HEK293 (cell line): ENCODE data around the gene DHPS.

Experiments used
- EGR2 ChIP-seq: fragments of 450-650 bp; formaldehyde crosslinking; IDR thresholded peaks from 2 replicates; pipeline ENCODE4 v1.5.1; 2016; ENCODE audit warnings: low read depth, missing biosample characterization, missing genetic modification characterization
- IKZF3 ChIP-seq: fragments of 450-650 bp; IDR thresholded peaks from 2 replicates; pipeline ENCODE4 v1.5.0; 2018; ENCODE audit warnings: missing biosample characterization, mild to moderate bottlenecking, missing genetic modification characterization, moderate library complexity
- SALL2 ChIP-seq: fragments of 450-650 bp; formaldehyde crosslinking; IDR thresholded peaks from 2 replicates; pipeline ENCODE4 v1.5.0; 2017; ENCODE audit warnings: missing biosample characterization, mild to moderate bottlenecking, missing genetic modification characterization, borderline replicate concordance
- ZBTB1 ChIP-seq: fragments of 450-650 bp; formaldehyde crosslinking; IDR thresholded peaks from 2 replicates; pipeline ENCODE4 v1.5.1; 2016; ENCODE audit warnings: missing biosample characterization, missing genetic modification characterization
- ZBTB48 ChIP-seq: fragments of 450-650 bp; formaldehyde crosslinking; IDR thresholded peaks from 2 replicates; pipeline ENCODE4 v1.5.1; 2016; ENCODE audit warnings: missing biosample characterization, missing genetic modification characterization
- ZNF174 ChIP-seq: fragments of 450-650 bp; formaldehyde crosslinking; IDR thresholded peaks from 2 replicates; pipeline ENCODE4 v1.5.0; 2017; ENCODE audit warnings: missing biosample characterization, mild to moderate bottlenecking, missing genetic modification characterization
- ZNF19 ChIP-seq: fragments of 450-650 bp; formaldehyde crosslinking; IDR thresholded peaks from 2 replicates; pipeline ENCODE4; 2016; ENCODE audit warnings: missing biosample characterization, missing genetic modification characterization, low read depth
- ZNF2 ChIP-seq: fragments of 450-650 bp; formaldehyde crosslinking; IDR thresholded peaks from 2 replicates; pipeline ENCODE4 v1.5.1; 2016; ENCODE audit warnings: missing biosample characterization, missing genetic modification characterization
- ZNF223 ChIP-seq: fragments of 450-650 bp; formaldehyde crosslinking; IDR thresholded peaks from 2 replicates; pipeline ENCODE4 v1.5.1; 2016; ENCODE audit warnings: missing biosample characterization, missing genetic modification characterization
- ZNF391 ChIP-seq: fragments of 450-650 bp; formaldehyde crosslinking; IDR thresholded peaks from 2 replicates; pipeline ENCODE4 v1.5.1; 2016; ENCODE audit warnings: low read depth, missing biosample characterization, missing genetic modification characterization, borderline replicate concordance
- ZNF48 ChIP-seq: fragments of 450-650 bp; formaldehyde crosslinking; IDR thresholded peaks from 2 replicates; pipeline ENCODE4 v1.5.1; 2016; ENCODE audit warnings: missing biosample characterization, missing genetic modification characterization
- ZNF521 ChIP-seq: fragments of 450-650 bp; formaldehyde crosslinking; IDR thresholded peaks from 2 replicates; pipeline ENCODE4 v1.5.1; 2017; ENCODE audit warnings: missing biosample characterization, mild to moderate bottlenecking, missing genetic modification characterization
- ZNF529 ChIP-seq: fragments of 450-650 bp; formaldehyde crosslinking; IDR thresholded peaks from 2 replicates; pipeline ENCODE4 v1.5.1; 2017; ENCODE audit warnings: missing genetic modification characterization, missing biosample characterization; ENCODE audit not compliant: insufficient replicate concordance
- ZNF596 ChIP-seq: fragments of 450-650 bp; IDR thresholded peaks from 2 replicates; pipeline ENCODE4 v1.5.0; 2018; ENCODE audit warnings: missing biosample characterization, mild to moderate bottlenecking, missing genetic modification characterization, moderate library complexity
- ZNF610 ChIP-seq: fragments of 450-650 bp; formaldehyde crosslinking; IDR thresholded peaks from 2 replicates; pipeline ENCODE4 v1.5.1; 2016; ENCODE audit warnings: missing biosample characterization, missing genetic modification characterization, borderline replicate concordance
- ZNF621 ChIP-seq: fragments of 450-650 bp; formaldehyde crosslinking; IDR thresholded peaks from 2 replicates; pipeline ENCODE4 v1.5.1; 2017; ENCODE audit warnings: missing biosample characterization, missing genetic modification characterization
- ZNF670 ChIP-seq: fragments of 450-650 bp; formaldehyde crosslinking; IDR thresholded peaks from 2 replicates; pipeline ENCODE4 v1.5.1; 2016; ENCODE audit warnings: missing biosample characterization, missing genetic modification characterization, low read depth
- ZNF707 ChIP-seq: fragments of 450-650 bp; formaldehyde crosslinking; IDR thresholded peaks from 2 replicates; pipeline ENCODE4 v1.5.1; 2016; ENCODE audit warnings: missing biosample characterization, missing genetic modification characterization
- ZNF830 ChIP-seq: fragments of 450-650 bp; IDR thresholded peaks from 2 replicates; pipeline ENCODE4 v1.5.0; 2018; ENCODE audit warnings: missing biosample characterization, missing genetic modification characterization, low read depth, mild to moderate bottlenecking, moderate library complexity
- TF ChIP-seq, protein P1 (sequence below): fragments of 450-650 bp; formaldehyde crosslinking; IDR thresholded peaks from 2 replicates; pipeline ENCODE4 v1.5.1; 2016; ENCODE audit warnings: missing biosample characterization, missing genetic modification characterization, low read depth
- TF ChIP-seq, protein P2 (sequence below): fragments of 450-650 bp; formaldehyde crosslinking; optimal IDR thresholded peaks from 2 replicates; pipeline ENCODE3; 2016; ENCODE audit warnings: missing biosample characterization, mild to moderate bottlenecking, missing genetic modification characterization
- TF ChIP-seq, protein P3 (sequence below): fragments of 450-650 bp; formaldehyde crosslinking; conservative IDR thresholded peaks from 2 replicates; pipeline ENCODE4 v1.5.1; 2016; ENCODE audit warnings: low read depth, missing biosample characterization, missing genetic modification characterization
- TF ChIP-seq, protein P4 (sequence below): fragments of 450-650 bp; formaldehyde crosslinking; IDR thresholded peaks from 2 replicates; pipeline ENCODE4 v1.5.1; 2016; ENCODE audit warnings: missing biosample characterization, missing genetic modification characterization
- TF ChIP-seq, protein P5 (sequence below): fragments of 450-650 bp; formaldehyde crosslinking; IDR thresholded peaks from 2 replicates; pipeline ENCODE4 v1.5.1; 2016; ENCODE audit warnings: missing biosample characterization, missing genetic modification characterization

DHPS gene

DNA sequence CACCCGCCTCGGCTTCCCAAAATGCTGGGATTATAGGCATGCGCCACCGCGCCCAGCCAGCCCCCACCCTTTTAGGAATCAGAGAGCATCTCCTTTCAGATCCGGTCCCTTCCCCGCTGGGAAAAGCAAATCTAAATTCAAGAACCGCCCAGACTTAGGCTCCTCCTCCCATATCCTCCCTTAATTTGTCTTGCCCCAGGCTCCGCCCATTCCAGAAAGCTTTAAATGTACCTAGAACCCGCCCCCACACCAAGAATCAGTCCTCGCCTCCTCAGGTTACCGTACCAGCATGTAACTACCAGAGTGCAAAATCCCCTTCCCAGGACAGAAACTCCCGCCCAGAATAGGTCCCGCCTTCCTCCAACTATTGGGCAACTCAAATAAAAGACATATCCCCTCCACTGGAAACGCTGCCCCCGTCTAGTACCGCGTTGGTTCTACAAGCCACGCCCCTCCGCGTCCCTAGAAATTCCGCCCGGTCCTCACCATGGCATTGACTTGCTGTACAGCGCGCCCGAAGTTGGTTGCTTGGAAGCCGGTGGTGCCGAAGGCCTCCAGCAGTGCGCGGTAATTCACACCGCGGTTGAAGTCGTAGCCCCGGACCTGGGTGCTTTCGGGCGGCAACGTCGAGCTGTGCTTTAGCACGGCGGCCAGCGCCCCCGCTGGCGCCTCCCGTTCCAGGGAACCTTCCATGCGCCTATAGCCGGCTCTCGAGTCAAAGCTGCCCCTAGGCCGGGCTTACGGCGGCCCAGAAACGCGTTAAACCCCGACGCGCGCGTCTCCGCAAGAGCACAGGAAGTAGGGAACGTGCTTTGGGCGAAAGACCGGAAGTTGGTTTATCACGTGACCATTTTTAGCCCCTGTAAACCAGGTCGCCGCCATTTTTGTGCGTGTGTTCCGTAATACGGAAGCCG is at the start of gene DHPS (continued):
- no peak for TF ChIP-seq ZNF521 (tag by site-specific recombination)
- no peak for TF ChIP-seq ZNF670 (tag by site-specific recombination)
- TF ChIP-seq ZNF707 (tag by site-specific recombination) = no peak
- no peak for TF ChIP-seq ZNF529 (tag by site-specific recombination)
- TF ChIP-seq, protein P1, sequence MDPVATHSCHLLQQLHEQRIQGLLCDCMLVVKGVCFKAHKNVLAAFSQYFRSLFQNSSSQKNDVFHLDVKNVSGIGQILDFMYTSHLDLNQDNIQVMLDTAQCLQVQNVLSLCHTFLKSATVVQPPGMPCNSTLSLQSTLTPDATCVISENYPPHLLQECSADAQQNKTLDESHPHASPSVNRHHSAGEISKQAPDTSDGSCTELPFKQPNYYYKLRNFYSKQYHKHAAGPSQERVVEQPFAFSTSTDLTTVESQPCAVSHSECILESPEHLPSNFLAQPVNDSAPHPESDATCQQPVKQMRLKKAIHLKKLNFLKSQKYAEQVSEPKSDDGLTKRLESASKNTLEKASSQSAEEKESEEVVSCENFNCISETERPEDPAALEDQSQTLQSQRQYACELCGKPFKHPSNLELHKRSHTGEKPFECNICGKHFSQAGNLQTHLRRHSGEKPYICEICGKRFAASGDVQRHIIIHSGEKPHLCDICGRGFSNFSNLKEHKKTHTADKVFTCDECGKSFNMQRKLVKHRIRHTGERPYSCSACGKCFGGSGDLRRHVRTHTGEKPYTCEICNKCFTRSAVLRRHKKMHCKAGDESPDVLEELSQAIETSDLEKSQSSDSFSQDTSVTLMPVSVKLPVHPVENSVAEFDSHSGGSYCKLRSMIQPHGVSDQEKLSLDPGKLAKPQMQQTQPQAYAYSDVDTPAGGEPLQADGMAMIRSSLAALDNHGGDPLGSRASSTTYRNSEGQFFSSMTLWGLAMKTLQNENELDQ (tag by site-specific recombination) = no peak
- TF ChIP-seq ZNF19 (tag by site-specific recombination) = no peak
- TF ChIP-seq, protein P2, sequence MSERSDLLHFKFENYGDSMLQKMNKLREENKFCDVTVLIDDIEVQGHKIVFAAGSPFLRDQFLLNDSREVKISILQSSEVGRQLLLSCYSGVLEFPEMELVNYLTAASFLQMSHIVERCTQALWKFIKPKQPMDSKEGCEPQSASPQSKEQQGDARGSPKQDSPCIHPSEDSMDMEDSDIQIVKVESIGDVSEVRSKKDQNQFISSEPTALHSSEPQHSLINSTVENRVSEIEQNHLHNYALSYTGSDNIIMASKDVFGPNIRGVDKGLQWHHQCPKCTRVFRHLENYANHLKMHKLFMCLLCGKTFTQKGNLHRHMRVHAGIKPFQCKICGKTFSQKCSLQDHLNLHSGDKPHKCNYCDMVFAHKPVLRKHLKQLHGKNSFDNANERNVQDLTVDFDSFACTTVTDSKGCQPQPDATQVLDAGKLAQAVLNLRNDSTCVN (tag by site-specific recombination) = peak; percentile 93
- TF ChIP-seq ZNF621 (tag by site-specific recombination) = no peak
- no peak for TF ChIP-seq ZBTB1 (tag by site-specific recombination)
- 0 out of 2 replicates have a peak, but pooled peaks have one; percentile 47 for TF ChIP-seq ZNF391 (tag by site-specific recombination)
- TF ChIP-seq, protein P3, sequence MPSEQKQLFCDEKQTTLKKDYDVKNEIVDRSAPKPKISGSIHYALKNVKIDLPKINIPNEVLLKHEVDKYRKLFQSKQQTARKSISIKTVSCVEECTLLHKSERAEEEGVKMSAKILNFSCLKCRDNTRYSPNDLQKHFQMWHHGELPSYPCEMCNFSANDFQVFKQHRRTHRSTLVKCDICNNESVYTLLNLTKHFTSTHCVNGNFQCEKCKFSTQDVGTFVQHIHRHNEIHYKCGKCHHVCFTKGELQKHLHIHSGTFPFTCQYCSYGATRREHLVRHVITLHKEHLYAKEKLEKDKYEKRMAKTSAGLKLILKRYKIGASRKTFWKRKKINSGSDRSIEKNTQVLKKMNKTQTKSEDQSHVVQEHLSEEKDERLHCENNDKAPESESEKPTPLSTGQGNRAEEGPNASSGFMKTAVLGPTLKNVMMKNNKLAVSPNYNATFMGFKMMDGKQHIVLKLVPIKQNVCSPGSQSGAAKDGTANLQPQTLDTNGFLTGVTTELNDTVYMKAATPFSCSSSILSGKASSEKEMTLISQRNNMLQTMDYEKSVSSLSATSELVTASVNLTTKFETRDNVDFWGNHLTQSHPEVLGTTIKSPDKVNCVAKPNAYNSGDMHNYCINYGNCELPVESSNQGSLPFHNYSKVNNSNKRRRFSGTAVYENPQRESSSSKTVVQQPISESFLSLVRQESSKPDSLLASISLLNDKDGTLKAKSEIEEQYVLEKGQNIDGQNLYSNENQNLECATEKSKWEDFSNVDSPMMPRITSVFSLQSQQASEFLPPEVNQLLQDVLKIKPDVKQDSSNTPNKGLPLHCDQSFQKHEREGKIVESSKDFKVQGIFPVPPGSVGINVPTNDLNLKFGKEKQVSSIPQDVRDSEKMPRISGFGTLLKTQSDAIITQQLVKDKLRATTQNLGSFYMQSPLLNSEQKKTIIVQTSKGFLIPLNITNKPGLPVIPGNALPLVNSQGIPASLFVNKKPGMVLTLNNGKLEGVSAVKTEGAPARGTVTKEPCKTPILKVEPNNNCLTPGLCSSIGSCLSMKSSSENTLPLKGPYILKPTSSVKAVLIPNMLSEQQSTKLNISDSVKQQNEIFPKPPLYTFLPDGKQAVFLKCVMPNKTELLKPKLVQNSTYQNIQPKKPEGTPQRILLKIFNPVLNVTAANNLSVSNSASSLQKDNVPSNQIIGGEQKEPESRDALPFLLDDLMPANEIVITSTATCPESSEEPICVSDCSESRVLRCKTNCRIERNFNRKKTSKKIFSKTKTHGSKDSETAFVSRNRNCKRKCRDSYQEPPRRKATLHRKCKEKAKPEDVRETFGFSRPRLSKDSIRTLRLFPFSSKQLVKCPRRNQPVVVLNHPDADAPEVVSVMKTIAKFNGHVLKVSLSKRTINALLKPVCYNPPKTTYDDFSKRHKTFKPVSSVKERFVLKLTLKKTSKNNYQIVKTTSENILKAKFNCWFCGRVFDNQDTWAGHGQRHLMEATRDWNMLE (tag by site-specific recombination) = peak; percentile 91
- peak; percentile 52 for TF ChIP-seq EGR2 (tag by site-specific recombination)
- TF ChIP-seq ZNF223 (tag by site-specific recombination) = no peak
- TF ChIP-seq ZNF174 (tag by site-specific recombination) = no peak
- TF ChIP-seq ZNF610 = no peak; the same call in 1 of the 2 replicates
- peak; percentile 81 for TF ChIP-seq IKZF3
- TF ChIP-seq, protein P4, sequence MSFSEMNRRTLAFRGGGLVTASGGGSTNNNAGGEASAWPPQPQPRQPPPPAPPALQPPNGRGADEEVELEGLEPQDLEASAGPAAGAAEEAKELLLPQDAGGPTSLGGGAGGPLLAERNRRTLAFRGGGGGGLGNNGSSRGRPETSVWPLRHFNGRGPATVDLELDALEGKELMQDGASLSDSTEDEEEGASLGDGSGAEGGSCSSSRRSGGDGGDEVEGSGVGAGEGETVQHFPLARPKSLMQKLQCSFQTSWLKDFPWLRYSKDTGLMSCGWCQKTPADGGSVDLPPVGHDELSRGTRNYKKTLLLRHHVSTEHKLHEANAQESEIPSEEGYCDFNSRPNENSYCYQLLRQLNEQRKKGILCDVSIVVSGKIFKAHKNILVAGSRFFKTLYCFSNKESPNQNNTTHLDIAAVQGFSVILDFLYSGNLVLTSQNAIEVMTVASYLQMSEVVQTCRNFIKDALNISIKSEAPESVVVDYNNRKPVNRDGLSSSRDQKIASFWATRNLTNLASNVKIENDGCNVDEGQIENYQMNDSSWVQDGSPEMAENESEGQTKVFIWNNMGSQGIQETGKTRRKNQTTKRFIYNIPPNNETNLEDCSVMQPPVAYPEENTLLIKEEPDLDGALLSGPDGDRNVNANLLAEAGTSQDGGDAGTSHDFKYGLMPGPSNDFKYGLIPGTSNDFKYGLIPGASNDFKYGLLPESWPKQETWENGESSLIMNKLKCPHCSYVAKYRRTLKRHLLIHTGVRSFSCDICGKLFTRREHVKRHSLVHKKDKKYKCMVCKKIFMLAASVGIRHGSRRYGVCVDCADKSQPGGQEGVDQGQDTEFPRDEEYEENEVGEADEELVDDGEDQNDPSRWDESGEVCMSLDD (tag by site-specific recombination) = peak; percentile 42; the same call in 1 of the 2 replicates
- TF ChIP-seq ZNF596 (tag by site-specific recombination) = no peak
- TF ChIP-seq ZNF2 (tag by site-specific recombination) = peak; percentile 95
- no peak for TF ChIP-seq ZNF48
- TF ChIP-seq, protein P5, sequence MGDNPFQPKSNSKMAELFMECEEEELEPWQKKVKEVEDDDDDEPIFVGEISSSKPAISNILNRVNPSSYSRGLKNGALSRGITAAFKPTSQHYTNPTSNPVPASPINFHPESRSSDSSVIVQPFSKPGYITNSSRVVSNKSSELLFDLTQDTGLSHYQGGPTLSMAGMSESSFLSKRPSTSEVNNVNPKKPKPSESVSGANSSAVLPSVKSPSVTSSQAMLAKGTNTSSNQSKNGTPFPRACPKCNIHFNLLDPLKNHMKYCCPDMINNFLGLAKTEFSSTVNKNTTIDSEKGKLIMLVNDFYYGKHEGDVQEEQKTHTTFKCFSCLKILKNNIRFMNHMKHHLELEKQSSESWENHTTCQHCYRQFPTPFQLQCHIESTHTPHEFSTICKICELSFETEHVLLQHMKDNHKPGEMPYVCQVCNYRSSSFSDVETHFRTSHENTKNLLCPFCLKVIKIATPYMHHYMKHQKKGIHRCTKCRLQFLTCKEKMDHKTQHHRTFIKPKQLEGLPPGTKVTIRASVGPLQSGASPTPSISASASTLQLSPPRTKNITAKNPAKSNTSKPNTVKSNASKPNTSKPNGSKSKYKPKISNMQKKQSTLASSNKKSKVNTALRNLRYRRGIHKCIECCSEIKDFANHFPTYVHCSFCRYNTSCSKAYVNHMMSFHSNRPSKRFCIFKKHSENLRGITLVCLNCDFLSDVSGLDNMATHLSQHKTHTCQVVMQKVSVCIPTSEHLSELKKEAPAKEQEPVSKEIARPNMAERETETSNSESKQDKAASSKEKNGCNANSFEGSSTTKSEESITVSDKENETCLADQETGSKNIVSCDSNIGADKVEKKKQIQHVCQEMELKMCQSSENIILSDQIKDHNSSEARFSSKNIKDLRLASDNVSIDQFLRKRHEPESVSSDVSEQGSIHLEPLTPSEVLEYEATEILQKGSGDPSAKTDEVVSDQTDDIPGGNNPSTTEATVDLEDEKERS (tag by site-specific recombination) = no peak
- TF ChIP-seq SALL2 (tag by site-specific recombination) = no peak
- no peak for TF ChIP-seq ZNF830
- peak; percentile 66 for TF ChIP-seq ZBTB48 (tag by site-specific recombination)
